HepG2 (cell line): ENCODE data around the gene ALLC. TPM values are rescaled to one million over a fixed set of nuclear protein-coding genes. Genes with fewer than 3 reads are reported as not detected.

Experiments used
- ATAC-seq: fragments of 200-7000 bp; cut with Tn5 transposase; 3 replicates; pipeline ENCODE4 v1.9.1; 2020; ENCODE audit warnings: mild to moderate bottlenecking, moderate library complexity
- BruUV-seq: library from RNA; stranded (reverse); fragments of 400-500 nt; replicated peaks from 2 replicates; lab custom pipeline; 2021; lab: Mats Ljungman, UMichigan
- CTCF ChIA-PET: fragments of 300-600 bp; formaldehyde crosslinking; extraction: SDS; loops from one replicate; lab custom pipeline; 2021; ENCODE audit warnings: low total read pairs, inconsistent platforms, low intra/inter-chr PET ratio; lab: Yijun Ruan, JAX
- POLR2A ChIA-PET: fragments of 350-600 bp; sonication (Branson Sonifier 250); formaldehyde crosslinking; loops from one replicate; lab custom pipeline; 2020; ENCODE audit warnings: antibody characterized with exemption, inconsistent platforms; lab: Yijun Ruan, JAX
- DNase-seq: peaks from one replicate; pipeline ENCODE4 v3.0.0-alpha.2; 2015; ENCODE audit warnings: low spot score
- FAIRE-seq: peaks from 3 replicates; lab custom pipeline; 2011; peaks lifted over from hg19 to GRCh38; lab: Jason Lieb, UNC
- H2AFZ ChIP-seq: one replicate; pipeline ENCODE4 v1.6.1; 2011; ENCODE audit warnings: low read length, inconsistent platforms
- H3K27ac ChIP-seq: fragments of 300-600 bp; 3 replicates; pipeline ENCODE4 v1.8.0; 2011; ENCODE audit warnings: mixed run types, mild to moderate bottlenecking, mixed read lengths, low read length, inconsistent platforms; ENCODE audit not compliant: insufficient read depth; ENCODE audit errors: extremely low read length
- H3K27me3 ChIP-seq, 2 experiments: fragments of 200-600 bp in 1 of 2; 2 replicates in 1 of 2; 3 replicates in 1 of 2; pipeline versions ENCODE4 v1.6.0 to v1.8.0; 2011; ENCODE audit warnings: low read length in 2 of 2, mild to moderate bottlenecking in 2 of 2, moderate library complexity in 2 of 2, inconsistent platforms in 1 of 2; ENCODE audit not compliant: insufficient read depth in 2 of 2, control insufficient read depth in 1 of 2
- H3K36me3 ChIP-seq, 2 experiments: fragments of 200-600 bp in 1 of 2; replicated peaks in 1 of 2; 2 replicates in 1 of 2; 3 replicates in 1 of 2; pipeline versions ENCODE4 v1.5.1 to v1.8.0; 2011; ENCODE audit warnings: low read length in 2 of 2, inconsistent platforms in 1 of 2; ENCODE audit not compliant: insufficient read depth in 2 of 2, control insufficient read depth in 1 of 2
- H3K4me1 ChIP-seq: 2 replicates; pipeline ENCODE4 v1.5.1; 2012; ENCODE audit warnings: low read length, inconsistent platforms; ENCODE audit not compliant: insufficient read depth
- H3K4me2 ChIP-seq: 2 replicates; pipeline ENCODE4 v1.6.0; 2011; ENCODE audit warnings: low read depth, low read length, inconsistent platforms
- H3K4me3 ChIP-seq, 3 experiments: fragments of 200-600 bp in 1 of 3; sonication (generic), shearing (Covaris generic) in 1 of 3; replicated peaks in 1 of 3; 2 replicates each; pipeline ENCODE4 v1.5.1; 2011 to 2016; ENCODE audit warnings: low read length in 3 of 3, inconsistent platforms in 2 of 3, low read depth in 2 of 3, mild to moderate bottlenecking in 2 of 3, control low read depth in 1 of 3, mixed read lengths in 1 of 3; ENCODE audit not compliant: insufficient read depth in 1 of 3
- H3K79me2 ChIP-seq: one replicate; pipeline ENCODE4 v1.6.1; 2011; ENCODE audit warnings: low read length, inconsistent platforms; ENCODE audit not compliant: insufficient read depth
- H3K9ac ChIP-seq: 2 replicates; pipeline ENCODE4 v1.6.0; 2011; ENCODE audit warnings: mild to moderate bottlenecking, low read depth, low read length, inconsistent platforms; ENCODE audit not compliant: insufficient read depth
- H3K9me3 ChIP-seq: 2 replicates; pipeline ENCODE4 v1.5.1; 2012; ENCODE audit warnings: mild to moderate bottlenecking, low read length
- H4K20me1 ChIP-seq: 2 replicates; pipeline ENCODE4 v1.6.0; 2011; ENCODE audit warnings: inconsistent platforms, mild to moderate bottlenecking, low read length, moderate library complexity; ENCODE audit not compliant: insufficient read depth
- ADNP ChIP-seq: sonication (generic); formaldehyde crosslinking; IDR thresholded peaks from 2 replicates; pipeline ENCODE4 v1.4.0; 2020; ENCODE audit warnings: missing genetic modification reagents
- ARID3A ChIP-seq: IDR thresholded peaks from 2 replicates; pipeline ENCODE4 v1.6.1; 2012; ENCODE audit warnings: low read depth, low read length, improper control_type of control experiment
- KLF13 ChIP-seq: sonication (generic); formaldehyde crosslinking; IDR thresholded peaks from 2 replicates; pipeline ENCODE4 v1.4.0; 2020; ENCODE audit warnings: mild to moderate bottlenecking, missing genetic modification reagents
- MAFF ChIP-seq: IDR thresholded peaks from 2 replicates; pipeline ENCODE4 v1.6.1; 2011; ENCODE audit warnings: low read depth, low read length, improper control_type of control experiment
- RBAK ChIP-seq: sonication (generic); formaldehyde crosslinking; IDR thresholded peaks from 2 replicates; pipeline ENCODE4 v1.5.1; 2020; ENCODE audit warnings: mild to moderate bottlenecking, missing genetic modification reagents
- RFX1 ChIP-seq: fragments of 450-650 bp; IDR thresholded peaks from 2 replicates; pipeline ENCODE4 v1.6.1; 2017
- SP1 ChIP-seq, 2 experiments: fragments of 450-650 bp in 1 of 2; sonication (generic) in 1 of 2; formaldehyde crosslinking in 1 of 2; IDR thresholded peaks; 2 replicates each; pipeline versions ENCODE4 v1.4.0 to v1.6.1; 2016 to 2020; ENCODE audit warnings: missing genetic modification reagents in 1 of 2
- TCF12 ChIP-seq, 2 experiments: fragments of 450-650 bp in 1 of 2; sonication (generic) in 1 of 2; formaldehyde crosslinking in 1 of 2; IDR thresholded peaks; 2 replicates each; pipeline versions ENCODE4 v1.6.1 to v1.8.0; 2017 to 2022; ENCODE audit warnings: antibody characterized with exemption in 1 of 2, mild to moderate bottlenecking in 1 of 2, missing genetic modification reagents in 1 of 2, moderate library complexity in 1 of 2
- TERF1 ChIP-seq: sonication (generic); formaldehyde crosslinking; IDR thresholded peaks from 2 replicates; pipeline ENCODE4 v1.8.0; 2022; ENCODE audit warnings: mild to moderate bottlenecking, missing genetic modification reagents, moderate library complexity
- USF2 ChIP-seq, 2 experiments: sonication (generic) in 1 of 2; formaldehyde crosslinking in 1 of 2; IDR thresholded peaks; 2 replicates each; pipeline versions ENCODE4 v1.5.1 to v1.6.1; 2011 to 2020; ENCODE audit warnings: borderline replicate concordance in 1 of 2, low read depth in 1 of 2, low read length in 1 of 2, mild to moderate bottlenecking in 1 of 2, missing genetic modification reagents in 1 of 2, moderate library complexity in 1 of 2
- ZNF556 ChIP-seq: sonication (generic); formaldehyde crosslinking; IDR thresholded peaks from 2 replicates; pipeline ENCODE4 v1.4.0; 2020; ENCODE audit warnings: mild to moderate bottlenecking, missing genetic modification reagents, borderline replicate concordance
- ZNF691 ChIP-seq: sonication (generic); formaldehyde crosslinking; IDR thresholded peaks from 2 replicates; pipeline ENCODE4 v1.4.0; 2020; ENCODE audit warnings: missing genetic modification reagents, low read depth, mild to moderate bottlenecking, borderline replicate concordance
- WGBS: methylation state at CpG from one replicate; pipeline ENCODE4 v1.1.6; 2017; ENCODE audit warnings: low lambda C conversion rate; 5-methylcytosine and 5-hydroxymethylcytosine counted together
- in situ Hi-C: cut with HindIII; loops from 2 replicates; pipeline ENCODE4 v1.10.0; 2017; ENCODE audit warnings: low pct_unique_long_range_greater_than_20kb; ENCODE audit not compliant: extremely low pct_ligation_motif_present
- intact Hi-C: fragments of 100-400 bp; cut with micrococcal nuclease; formaldehyde crosslinking; loops from one replicate; pipeline ENCODE4 v1.10.0; 2022; ENCODE audit not compliant: unreplicated experiment
- polyA plus RNA-seq, 8 experiments: library from polyadenylated mRNA; depleted of rRNA in 3 of 8; stranded (reverse) in 7 of 8; unstranded in 1 of 8; fragments of >200 nt; fragmentation: Illumina TruSeq in 4 of 8; extraction: Trizol in 4 of 8; gene quantifications; 2 replicates each; pipeline versions ENCODE4 v1.2.1 to v1.2.3, GENCODE V29; 2011 to 2016; ENCODE audit warnings: low read depth in 4 of 8, missing spikeins in 1 of 8, mixed read lengths in 1 of 8; ENCODE audit not compliant: insufficient read depth in 1 of 8
- total RNA-seq, 5 experiments: library from RNA; depleted of rRNA; stranded (reverse); fragments of >200 nt; fragmentation: Illumina TruSeq; extraction: Trizol; gene quantifications; 2 replicates each; pipeline ENCODE4 v1.2.3, GENCODE V29; 2016; ENCODE audit warnings: low read depth in 1 of 5

ALLC gene
- total and polyA plus RNA-seq, 2 of the 13 experiments (the other 11 are each of a cell fraction or from before 2014, with no cell fraction given): 0.08 to 0.11 TPM

GRCh38 chr2:3652896-3653625 is 4.9 kb upstream of the ALLC start:
- CTCF ChIA-PET: no interaction called here
- TF ChIP-seq SP1 (IDR thresholded peaks at IDR 0.05): no peak
- no peak for TF ChIP-seq SP1 (CRISPR knock-in tag; IDR thresholded peaks at IDR 0.05)
- 0 out of 2 replicates have a peak, but pooled peaks have one; percentile 13 for TF ChIP-seq ZNF556 (CRISPR knock-in tag)
- TF ChIP-seq KLF13 (CRISPR knock-in tag): no peak
- TF ChIP-seq ARID3A: no peak
- no peak for TF ChIP-seq ADNP (CRISPR knock-in tag)
- TF ChIP-seq USF2 (IDR thresholded peaks at IDR 0.05; ENCODE audit: low read depth, low read length): no peak
- no peak for TF ChIP-seq USF2 (CRISPR knock-in tag; IDR thresholded peaks at IDR 0.05; ENCODE audit: borderline replicate concordance)
- no peak for TF ChIP-seq RBAK (CRISPR knock-in tag)
- no peak for TF ChIP-seq RFX1
- no peak for TF ChIP-seq TCF12 (IDR thresholded peaks at IDR 0.05)
- TF ChIP-seq TCF12 (CRISPR knock-in tag; IDR thresholded peaks at IDR 0.05): no peak
- TF ChIP-seq MAFF: 0 out of 2 replicates have a peak, but pooled peaks have one; percentile 2
- TF ChIP-seq ZNF691 (CRISPR knock-in tag): no peak
- no peak for TF ChIP-seq TERF1 (CRISPR knock-in tag)

More at GRCh38 chr2:3652896-3653625, 4.9 kb upstream of the ALLC start:
- no peaks in the 10 kb centered on the region for H3K9me3 ChIP-seq
- POLR2A ChIA-PET: interaction anchor here (1.9 to 4.0 kb wide), 3 partner anchors 47 to 117 kb away, joined by 8 to 28 read pairs (median 10); partner anchors contain the start of gene RNASEH1
- WGBS: 77% methylated on average over 8 of the region's 9 CpGs
- no peak overlapping the region for H3K27ac ChIP-seq
- in situ Hi-C loops (loop anchor here (5.0 kb wide), 1 partner anchor 76 kb away; the partner anchor contains the start of gene RPS7), intact Hi-C loops (loop anchor here (5.0 to 10.0 kb wide), 2 partner anchors 96 to 348 kb away; partner anchors contain the start of gene RNASEH1)
- DNase-seq (no peak), FAIRE-seq (no peak), ATAC-seq (no peak)
- no peak overlapping the region for H3K9ac ChIP-seq
- no peak overlapping the region for H2AFZ ChIP-seq
- no TSS peak for BruUV-seq
- no peak overlapping the region for H3K4me2 ChIP-seq
- no peaks in the 10 kb centered on the region for H3K79me2 ChIP-seq
- no peaks in the 10 kb centered on the region for H4K20me1 ChIP-seq
- H3K36me3 ChIP-seq: no peaks in the 10 kb centered on the region
- peaks cover 6 to 21% of the 10 kb centered on the region in 2 experiments; a peak in 1 of 5 replicates for H3K27me3 ChIP-seq
- no peak overlapping the region for H3K4me3 ChIP-seq
- peaks cover 69% of the 10 kb centered on the region for H3K4me1 ChIP-seq
